Heart left ventricle (tissue), 13 donors: ENCODE measurements around the gene LAMB4.

Experiments used
- POLR2A ChIP-seq, 2 donors: fragments of 450-650 bp; IDR thresholded peaks; one replicate each; pipeline ENCODE4 v1.6.1; 2017; ENCODE audit warnings: antibody characterized with exemption in 2 of 2, mild to moderate bottlenecking in 2 of 2, moderate library complexity in 2 of 2
- TF ChIP-seq, protein P1 (sequence below), 12 donors: fragments of 200-600 bp; sonication (generic) in 4 of 12; IDR thresholded peaks; one replicate each; pipeline versions ENCODE4 v1.5.0 to v1.8.0; 2018 to 2022; ENCODE audit warnings: antibody characterized with exemption in 12 of 12, mild to moderate bottlenecking in 5 of 12
- donor health status: ischemic (EF 13 %, LVEDD 7.1; RV severe dilation, severe dysfunction).
- donor health status: DM: no; HTN: yes; CAD: no.
- donor health status: DM: no; HTN: no; CAD: no.
- donor health status: ischemic (EF 25% LVEDD 6.9; RV normal size, moderate dysfunction).
- donor health status: ischemic (EF 25% LVEDD 5.7; RV mildly dilated, moderate dysfunction).
- donor health status: ischemic (EF 35%, LVEDD 5.7; RV mildly dilated, moderate dysfunction).
- donor health status: nonischemic (EF 11% LVEDD 7.7; RV severe dilation, severe dysfunction).
- donor health status: DM: yes; HTN: yes; CAD: no.
- donor health status: PGD.
- donor health status: ischemic (EF 29% LVEDD 5.4; RV normal size, mild dysfunction).
- donor health status: nonischemic (EF 23%, LVEDD 6.1; RV moderate dilation, normal function).

DNA sequence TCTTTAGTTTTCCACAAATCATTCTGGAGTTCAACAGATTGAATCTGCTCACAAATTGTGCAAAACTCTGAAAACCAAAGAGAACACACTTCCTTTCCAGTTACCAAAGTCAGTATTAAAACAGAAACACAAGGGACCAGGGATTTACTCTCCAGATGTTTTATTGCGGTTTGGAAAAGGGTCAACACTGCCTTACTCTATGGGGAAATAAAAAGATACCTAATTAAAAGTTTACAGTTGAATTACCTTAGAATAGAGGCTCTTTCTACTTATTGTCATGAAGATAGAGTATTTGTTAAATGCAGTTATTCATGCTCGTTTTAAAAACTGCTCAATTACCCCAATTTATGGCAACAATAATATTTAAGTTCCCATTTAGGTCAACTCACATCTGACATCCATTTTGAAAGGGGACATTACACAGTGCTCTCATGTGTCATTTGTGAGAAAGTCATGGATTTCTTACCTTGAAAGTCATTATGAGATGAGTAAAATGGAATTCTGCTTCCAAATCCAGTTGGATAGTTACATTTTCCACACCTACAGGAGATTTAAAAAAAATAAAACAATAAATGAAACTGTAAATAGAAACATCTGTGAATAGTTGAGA, 135.6 kb downstream of the LAMB4 start:
- no peak for TF ChIP-seq POLR2A (IDR thresholded peaks at IDR 0.05)
- TF ChIP-seq, protein P1, sequence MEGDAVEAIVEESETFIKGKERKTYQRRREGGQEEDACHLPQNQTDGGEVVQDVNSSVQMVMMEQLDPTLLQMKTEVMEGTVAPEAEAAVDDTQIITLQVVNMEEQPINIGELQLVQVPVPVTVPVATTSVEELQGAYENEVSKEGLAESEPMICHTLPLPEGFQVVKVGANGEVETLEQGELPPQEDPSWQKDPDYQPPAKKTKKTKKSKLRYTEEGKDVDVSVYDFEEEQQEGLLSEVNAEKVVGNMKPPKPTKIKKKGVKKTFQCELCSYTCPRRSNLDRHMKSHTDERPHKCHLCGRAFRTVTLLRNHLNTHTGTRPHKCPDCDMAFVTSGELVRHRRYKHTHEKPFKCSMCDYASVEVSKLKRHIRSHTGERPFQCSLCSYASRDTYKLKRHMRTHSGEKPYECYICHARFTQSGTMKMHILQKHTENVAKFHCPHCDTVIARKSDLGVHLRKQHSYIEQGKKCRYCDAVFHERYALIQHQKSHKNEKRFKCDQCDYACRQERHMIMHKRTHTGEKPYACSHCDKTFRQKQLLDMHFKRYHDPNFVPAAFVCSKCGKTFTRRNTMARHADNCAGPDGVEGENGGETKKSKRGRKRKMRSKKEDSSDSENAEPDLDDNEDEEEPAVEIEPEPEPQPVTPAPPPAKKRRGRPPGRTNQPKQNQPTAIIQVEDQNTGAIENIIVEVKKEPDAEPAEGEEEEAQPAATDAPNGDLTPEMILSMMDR (IDR thresholded peaks at IDR 0.05) = no peak
